SK-N-SH treated with all-trans-retinoic acid at 6 μM for 48 hours (cell line): ENCODE results near the gene SUN2.

Experiments
- ATAC-seq: fragments of 200-7000 bp; cut with Tn5 transposase; 3 replicates; pipeline ENCODE4 v1.9.1; 2020; ENCODE audit warnings: mild to moderate bottlenecking, moderate library complexity
- BACH2 ChIP-seq: fragments of 250-450 bp; sonication (Bioruptor Pico); IDR thresholded peaks from 2 replicates; pipeline ENCODE4 v1.9.0; 2021; ENCODE audit warnings: mild to moderate bottlenecking, borderline replicate concordance
- CSRNP3 ChIP-seq: fragments of 250-450 bp; sonication (Bioruptor Pico); IDR thresholded peaks from 2 replicates; pipeline ENCODE4 v1.5.1; 2021; ENCODE audit warnings: mild to moderate bottlenecking, moderate library complexity
- ESRRG ChIP-seq: fragments of 250-450 bp; sonication (Bioruptor Pico); IDR thresholded peaks from 2 replicates; pipeline ENCODE4 v1.6.1; 2021; ENCODE audit warnings: mild to moderate bottlenecking
- GLIS3 ChIP-seq: fragments of 250-450 bp; sonication (Bioruptor Pico); IDR thresholded peaks from 2 replicates; pipeline ENCODE4 v1.5.0; 2020; ENCODE audit warnings: mild to moderate bottlenecking, moderate library complexity
- OSR1 ChIP-seq: fragments of 250-450 bp; sonication (Bioruptor Pico); IDR thresholded peaks from 2 replicates; pipeline ENCODE4 v1.8.0; 2022; ENCODE audit warnings: moderate library complexity, mild to moderate bottlenecking, inconsistent platforms
- PATZ1 ChIP-seq: fragments of 250-450 bp; sonication (Bioruptor Pico); IDR thresholded peaks from 2 replicates; pipeline ENCODE4 v1.8.0; 2020; ENCODE audit warnings: mild to moderate bottlenecking, moderate library complexity, borderline replicate concordance
- PPARA ChIP-seq: fragments of 250-450 bp; sonication (Bioruptor Pico); IDR thresholded peaks from 2 replicates; pipeline ENCODE4 v1.5.0; 2020; ENCODE audit warnings: mild to moderate bottlenecking, borderline replicate concordance
- TCF4 ChIP-seq: fragments of 250-450 bp; sonication (Bioruptor Pico); IDR thresholded peaks from 2 replicates; pipeline ENCODE4 v1.8.0; 2021; ENCODE audit warnings: mild to moderate bottlenecking, moderate library complexity, borderline replicate concordance
- TOX ChIP-seq: fragments of 250-450 bp; sonication (Bioruptor Pico); IDR thresholded peaks from 2 replicates; pipeline ENCODE4 v1.8.0; 2021; ENCODE audit warnings: mild to moderate bottlenecking, moderate library complexity, borderline replicate concordance
- ZC3H10 ChIP-seq: fragments of 250-450 bp; sonication (Bioruptor Pico); IDR thresholded peaks from 2 replicates; pipeline ENCODE4 v1.5.1; 2021; ENCODE audit warnings: mild to moderate bottlenecking, moderate library complexity
- ZFP3 ChIP-seq: fragments of 250-450 bp; sonication (Bioruptor Pico); IDR thresholded peaks from 2 replicates; pipeline ENCODE4 v1.5.0; 2020; ENCODE audit warnings: mild to moderate bottlenecking, moderate library complexity
- ZFP30 ChIP-seq: fragments of 450-650 bp; formaldehyde crosslinking; IDR thresholded peaks from 2 replicates; pipeline ENCODE4 v1.5.0; 2022; ENCODE audit warnings: mild to moderate bottlenecking, moderate library complexity
- ZNF565 ChIP-seq: fragments of 450-650 bp; formaldehyde crosslinking; conservative IDR thresholded peaks from 2 replicates; pipeline ENCODE4 v1.5.0; 2020; ENCODE audit warnings: low read depth, mild to moderate bottlenecking, moderate library complexity
- ZNF70 ChIP-seq: fragments of 450-650 bp; formaldehyde crosslinking; IDR thresholded peaks from 2 replicates; pipeline ENCODE4 v1.5.0; 2020; ENCODE audit warnings: mild to moderate bottlenecking, moderate library complexity
- ZNF8 ChIP-seq: fragments of 450-650 bp; formaldehyde crosslinking; IDR thresholded peaks from 2 replicates; pipeline ENCODE4 v1.5.0; 2020; ENCODE audit warnings: mild to moderate bottlenecking, moderate library complexity
- TF ChIP-seq, protein P1 (sequence below): fragments of 250-450 bp; sonication (Bioruptor Pico); IDR thresholded peaks from 2 replicates; pipeline ENCODE4 v1.8.0; 2021; ENCODE audit warnings: low read depth, mild to moderate bottlenecking, moderate library complexity, borderline replicate concordance

Gene SUN2

DNA sequence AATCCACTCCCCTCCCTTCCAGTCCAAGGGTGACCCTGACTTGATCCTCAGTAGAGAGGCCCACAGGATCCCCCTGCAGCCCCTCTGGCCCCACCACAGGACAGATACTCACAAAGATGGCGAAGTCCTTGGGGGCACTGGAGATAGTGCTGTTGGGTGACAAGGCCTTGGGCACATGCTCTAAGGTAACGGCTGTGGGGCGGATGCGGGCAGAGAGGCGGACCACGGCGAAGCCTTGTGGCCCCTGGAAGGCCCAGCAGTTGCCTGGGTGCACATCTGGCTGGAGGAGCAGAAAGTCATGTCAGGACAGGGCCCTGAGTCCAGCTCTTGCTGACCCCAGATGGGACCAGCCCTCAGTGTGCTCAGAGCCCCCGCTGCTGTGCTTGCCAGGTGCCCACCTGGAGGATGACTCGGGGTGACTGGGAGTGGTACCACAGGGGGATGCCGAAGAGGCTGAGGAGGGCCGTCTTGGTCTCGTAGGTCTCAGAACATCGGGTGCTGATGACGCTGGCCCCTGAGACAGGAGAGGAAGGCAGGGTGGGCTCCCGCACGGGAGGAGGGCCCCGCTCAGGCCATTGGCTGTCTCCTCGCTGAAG lies 17.2 kb downstream of the SUN2 start (continued):
- TF ChIP-seq PATZ1 (no peak), GLIS3 (CRISPR knock-in tag) (no peak), ZNF565 (CRISPR knock-in tag) (no peak)

DNA sequence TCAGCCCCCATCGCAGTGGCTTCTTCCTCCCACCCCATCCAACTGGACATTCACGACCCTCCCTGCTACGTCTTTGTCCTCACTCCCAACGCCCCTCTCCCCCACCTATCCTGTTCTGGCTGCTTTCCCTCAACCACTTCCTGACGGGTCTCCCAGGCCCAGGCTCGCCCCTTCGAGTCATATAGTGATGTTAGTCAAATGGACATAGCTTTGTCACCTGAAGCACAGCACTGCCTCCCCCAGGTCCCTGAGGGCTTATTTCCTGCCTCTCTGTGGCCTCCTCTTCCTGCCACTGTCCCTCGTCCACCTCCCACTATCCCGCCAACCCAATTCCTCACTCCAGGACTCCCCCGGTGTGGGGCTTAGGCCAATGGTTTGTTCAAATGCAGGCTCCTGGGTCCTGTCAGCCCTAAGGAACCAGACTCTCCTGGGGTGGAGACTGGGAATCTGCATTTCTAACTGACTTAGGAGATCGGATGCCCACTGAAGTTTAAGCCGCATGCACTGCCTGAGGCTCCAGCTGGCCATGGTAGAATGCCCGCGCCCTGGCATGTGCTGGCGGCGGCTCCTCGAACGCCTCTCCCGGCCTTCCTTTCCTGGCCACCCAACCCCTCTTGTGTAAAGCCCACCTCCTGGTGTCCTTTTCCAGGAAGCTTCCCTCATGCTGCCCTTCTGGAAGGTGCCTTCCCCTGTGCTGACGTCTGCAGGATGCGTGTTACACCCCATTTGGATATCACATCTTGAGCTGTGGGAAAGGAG lies 18.3 kb downstream of the SUN2 start:
- ATAC-seq, result no peak
- TF ChIP-seq ESRRG (CRISPR knock-in tag), result no peak

- ATAC-seq, result no peak
- no peak for TF ChIP-seq ZNF8
- TF ChIP-seq OSR1 (CRISPR knock-in tag), result no peak
- TF ChIP-seq GLIS3 (CRISPR knock-in tag), result no peak
- no peak for TF ChIP-seq PPARA
- no peak for TF ChIP-seq TOX (CRISPR knock-in tag)
- TF ChIP-seq, protein P1, sequence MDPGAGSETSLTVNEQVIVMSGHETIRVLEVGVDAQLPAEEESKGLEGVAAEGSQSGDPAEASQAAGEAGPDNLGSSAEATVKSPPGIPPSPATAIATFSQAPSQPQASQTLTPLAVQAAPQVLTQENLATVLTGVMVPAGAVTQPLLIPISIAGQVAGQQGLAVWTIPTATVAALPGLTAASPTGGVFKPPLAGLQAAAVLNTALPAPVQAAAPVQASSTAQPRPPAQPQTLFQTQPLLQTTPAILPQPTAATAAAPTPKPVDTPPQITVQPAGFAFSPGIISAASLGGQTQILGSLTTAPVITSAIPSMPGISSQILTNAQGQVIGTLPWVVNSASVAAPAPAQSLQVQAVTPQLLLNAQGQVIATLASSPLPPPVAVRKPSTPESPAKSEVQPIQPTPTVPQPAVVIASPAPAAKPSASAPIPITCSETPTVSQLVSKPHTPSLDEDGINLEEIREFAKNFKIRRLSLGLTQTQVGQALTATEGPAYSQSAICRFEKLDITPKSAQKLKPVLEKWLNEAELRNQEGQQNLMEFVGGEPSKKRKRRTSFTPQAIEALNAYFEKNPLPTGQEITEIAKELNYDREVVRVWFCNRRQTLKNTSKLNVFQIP (CRISPR knock-in tag), result no peak
- no peak for TF ChIP-seq ZNF70 (CRISPR knock-in tag)
Measured at GRCh38 chr22:38736257-38736570, 19.6 kb downstream of the SUN2 start.

DNA sequence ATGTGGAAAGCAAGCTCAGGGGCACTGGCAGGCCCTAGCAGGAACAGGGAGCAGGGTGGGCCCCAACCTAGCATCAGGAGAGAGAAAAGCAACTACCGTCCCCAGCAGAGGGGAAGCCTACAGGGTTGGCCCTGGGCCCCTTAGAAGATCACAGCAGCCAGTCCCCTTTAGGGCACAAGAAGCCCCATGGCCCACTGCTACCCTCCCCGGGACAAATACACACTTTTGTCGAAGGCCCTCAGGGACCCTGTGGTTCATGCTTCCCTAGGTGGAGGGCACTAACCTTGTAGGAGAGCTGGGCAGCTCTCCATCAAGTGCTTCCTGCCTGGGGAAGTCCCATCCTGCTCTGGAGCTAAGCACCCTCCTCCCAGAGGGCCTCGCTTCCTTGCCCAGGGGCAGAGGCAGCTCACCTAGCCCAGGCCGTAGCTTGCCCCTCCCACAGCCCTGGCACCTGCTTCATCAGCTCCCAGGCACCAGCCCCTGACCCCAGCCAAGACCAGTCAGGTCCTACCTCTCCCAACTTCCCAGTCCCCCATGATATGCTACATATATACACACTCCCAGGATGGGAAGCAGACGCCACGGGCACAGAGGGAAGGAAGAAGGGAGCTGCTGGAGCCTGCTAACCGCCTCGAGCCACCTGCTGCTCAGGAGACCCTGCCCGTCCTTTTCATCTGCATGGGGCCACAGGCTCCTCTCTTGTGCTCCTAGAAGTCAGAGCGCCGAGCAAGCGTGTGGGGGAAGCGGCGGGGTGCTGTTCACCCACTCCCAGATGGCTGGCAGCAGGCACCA lies 20.1 kb downstream of the SUN2 start:
- no peak for TF ChIP-seq ZFP30 (CRISPR knock-in tag)
- no peak for TF ChIP-seq TOX (CRISPR knock-in tag)
- no peak for TF ChIP-seq BACH2 (CRISPR knock-in tag)
- ATAC-seq, result no peak

GRCh38 chr22:38735126-38735464 lies 20.7 kb downstream of the SUN2 start:
- ATAC-seq, result no peak

GRCh38 chr22:38734421-38735100 lies 21.2 kb downstream of the SUN2 start:
- ATAC-seq, result no peak

More at GRCh38 chr22:38735126-38735464, 20.7 kb downstream of the SUN2 start:
- TF ChIP-seq ESRRG (CRISPR knock-in tag) (no peak), TOX (CRISPR knock-in tag) (no peak), OSR1 (CRISPR knock-in tag) (no peak), PPARA (no peak), ZC3H10 (CRISPR knock-in tag) (no peak), ZNF565 (CRISPR knock-in tag) (no peak)
- TF ChIP-seq, protein P1 (CRISPR knock-in tag), result no peak

More at GRCh38 chr22:38734421-38735100, 21.2 kb downstream of the SUN2 start:
- TF ChIP-seq ESRRG (CRISPR knock-in tag) (no peak), ZNF8 (no peak), ZNF70 (CRISPR knock-in tag) (no peak), ZFP3 (no peak), TCF4 (CRISPR knock-in tag) (no peak), TOX (CRISPR knock-in tag) (no peak), CSRNP3 (CRISPR knock-in tag) (no peak), OSR1 (CRISPR knock-in tag) (no peak), GLIS3 (CRISPR knock-in tag) (no peak)
- TF ChIP-seq, all 23 proteins: peak for 0
